Esophagus squamous epithelium (tissue), 5 donors: ENCODE data around the gene PLCZ1. TPM values are rescaled to one million over a fixed set of nuclear protein-coding genes. Genes with fewer than 3 reads are reported as not detected.

Experiments
- DNase-seq: peaks from one replicate; lab custom pipeline; 2025; lab: John Stamatoyannopoulos, UW
- H3K27ac ChIP-seq, 4 donors: fragments of 200-600 bp; sonication (generic); one replicate each; pipeline ENCODE4 v1.5.1; 2016 to 2019; ENCODE audit warnings: mild to moderate bottlenecking in 1 of 4
- H3K27me3 ChIP-seq, 4 donors: fragments of 200-600 bp; sonication (generic); 1 replicate in 3 of 4; 2 replicates in 1 of 4; pipeline versions ENCODE4 v1.5.1 to v1.6.0; 2017 to 2021; ENCODE audit warnings: antibody characterized with exemption in 1 of 4
- H3K36me3 ChIP-seq, 3 donors: fragments of 200-600 bp; sonication (generic); one replicate each; pipeline ENCODE4 v1.5.1; 2016 to 2019
- H3K4me1 ChIP-seq, 3 donors: fragments of 200-600 bp; sonication (generic); one replicate each; pipeline ENCODE4 v1.5.1; 2017 to 2019
- H3K4me3 ChIP-seq, 4 donors: fragments of 200-600 bp; sonication (generic); 1 replicate in 3 of 4; 2 replicates in 1 of 4; pipeline ENCODE4 v1.5.1; 2016 to 2019; ENCODE audit warnings: mild to moderate bottlenecking in 2 of 4, moderate library complexity in 1 of 4
- H3K9me3 ChIP-seq, 3 donors: fragments of 200-600 bp; sonication (generic); one replicate each; pipeline ENCODE4 v1.5.1; 2016 to 2019
- POLR2A ChIP-seq, 4 donors: fragments of 450-650 bp; IDR thresholded peaks; one replicate each; pipeline ENCODE4 v1.6.1; 2017; ENCODE audit warnings: antibody characterized with exemption in 4 of 4, mild to moderate bottlenecking in 4 of 4, moderate library complexity in 3 of 4
- WGBS, 2 donors: methylation state at CpG; one replicate each; pipeline ENCODE4 v1.1.5; 2018; 5-methylcytosine and 5-hydroxymethylcytosine counted together
- intact Hi-C: fragments of 100-400 bp; cut with DNase I; formaldehyde crosslinking; loops from one replicate; pipeline ENCODE4 v1.15.0; 2022
- total RNA-seq, 4 donors: library from RNA; depleted of rRNA; stranded (reverse); fragments of >200 nt; gene quantifications; one replicate each; pipeline ENCODE4 v1.1.0, GENCODE V29; 2016
- TF ChIP-seq, protein P1 (sequence below), 6 experiments: fragments of 450-650 bp in 4 of 6; fragments of 200-600 bp in 2 of 6; sonication (generic) in 2 of 6; IDR thresholded peaks; one replicate each; pipeline ENCODE4 v1.5.1; 2016 to 2019; ENCODE audit warnings: antibody characterized with exemption in 6 of 6, mild to moderate bottlenecking in 4 of 6, moderate library complexity in 4 of 6
- donor health status: DM: yes; HTN: yes; CAD: no.

The PLCZ1 gene
- total RNA-seq, 4 donors from 2014 or later, result not detected

DNA sequence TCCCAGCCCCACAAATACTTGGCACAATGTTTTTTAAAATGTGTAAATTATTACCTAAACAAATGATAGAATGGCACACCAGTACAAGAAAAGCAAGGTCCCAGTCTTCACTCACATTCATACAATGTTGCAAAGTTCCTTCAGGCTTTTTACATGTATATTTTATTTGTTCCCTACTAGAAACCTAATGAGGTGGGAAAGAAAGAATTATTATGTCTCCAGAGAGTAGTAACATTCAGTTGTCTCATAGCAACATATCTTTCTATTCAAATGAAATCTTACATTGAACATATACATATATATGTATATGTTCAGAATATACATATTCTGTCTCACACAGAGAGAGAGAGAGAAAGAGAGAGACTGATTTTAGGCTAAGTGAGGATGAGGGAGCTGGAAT is 85.2 kb downstream of the PLCZ1 start:
- Histone ChIP-seq H3K4me1 (no peaks in the 10 kb centered on the region), H3K9me3 (no peaks in the 10 kb centered on the region), H3K36me3 (no peaks in the 10 kb centered on the region), H3K4me3 (no peak overlapping the region), H3K27ac (no peak overlapping the region), H3K27me3 (no peaks in the 10 kb centered on the region)
- intact Hi-C loops, result no loop called here
- no peak for DNase-seq
- TF ChIP-seq, protein P1, sequence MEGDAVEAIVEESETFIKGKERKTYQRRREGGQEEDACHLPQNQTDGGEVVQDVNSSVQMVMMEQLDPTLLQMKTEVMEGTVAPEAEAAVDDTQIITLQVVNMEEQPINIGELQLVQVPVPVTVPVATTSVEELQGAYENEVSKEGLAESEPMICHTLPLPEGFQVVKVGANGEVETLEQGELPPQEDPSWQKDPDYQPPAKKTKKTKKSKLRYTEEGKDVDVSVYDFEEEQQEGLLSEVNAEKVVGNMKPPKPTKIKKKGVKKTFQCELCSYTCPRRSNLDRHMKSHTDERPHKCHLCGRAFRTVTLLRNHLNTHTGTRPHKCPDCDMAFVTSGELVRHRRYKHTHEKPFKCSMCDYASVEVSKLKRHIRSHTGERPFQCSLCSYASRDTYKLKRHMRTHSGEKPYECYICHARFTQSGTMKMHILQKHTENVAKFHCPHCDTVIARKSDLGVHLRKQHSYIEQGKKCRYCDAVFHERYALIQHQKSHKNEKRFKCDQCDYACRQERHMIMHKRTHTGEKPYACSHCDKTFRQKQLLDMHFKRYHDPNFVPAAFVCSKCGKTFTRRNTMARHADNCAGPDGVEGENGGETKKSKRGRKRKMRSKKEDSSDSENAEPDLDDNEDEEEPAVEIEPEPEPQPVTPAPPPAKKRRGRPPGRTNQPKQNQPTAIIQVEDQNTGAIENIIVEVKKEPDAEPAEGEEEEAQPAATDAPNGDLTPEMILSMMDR (IDR thresholded peaks at IDR 0.05), result no peak
- no peak for TF ChIP-seq POLR2A (IDR thresholded peaks at IDR 0.05)

- WGBS, 2 donors, result 90% methylated on average over 2 of the region's 2 CpGs
- no peaks in the 10 kb centered on the region for H3K9me3 ChIP-seq
- intact Hi-C loops, result no loop called here
These were observed 86.3 kb downstream of the PLCZ1 start for GRCh38 chr12:18651525-18651924.

DNA sequence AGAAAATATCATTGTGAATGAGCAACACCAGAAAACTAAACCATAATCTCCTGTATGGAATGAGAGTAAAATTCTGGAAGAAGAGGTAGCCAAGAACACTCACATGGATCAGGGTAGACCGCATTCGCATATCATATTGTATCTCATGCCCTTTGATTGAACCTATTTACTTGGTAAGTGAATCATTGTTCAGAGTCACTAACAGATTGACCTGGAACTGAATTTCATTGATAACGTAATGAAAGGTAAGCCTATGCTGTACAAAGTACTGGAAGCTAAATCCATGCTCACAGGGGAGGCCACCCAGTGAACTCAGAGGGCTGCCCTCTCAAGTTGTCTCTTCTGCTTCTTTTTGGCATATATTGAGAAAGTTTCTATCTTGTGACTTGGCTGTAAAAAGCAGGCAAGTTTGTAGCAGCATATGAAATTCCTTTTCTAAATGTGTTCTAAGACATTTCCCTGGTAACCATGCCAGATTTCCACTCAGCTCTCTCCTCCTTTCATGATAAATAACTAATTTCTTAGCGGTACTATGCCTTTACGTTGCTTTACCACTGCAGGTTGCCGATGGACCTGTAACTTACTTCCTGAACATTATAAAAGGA is 91.4 kb downstream of the PLCZ1 start:
- Histone ChIP-seq H3K27me3 (no peaks in the 10 kb centered on the region), H3K4me1 (no peaks in the 10 kb centered on the region), H3K9me3 (no peaks in the 10 kb centered on the region), H3K36me3 (no peaks in the 10 kb centered on the region), H3K27ac (no peak overlapping the region), H3K4me3 (no peak overlapping the region)
- intact Hi-C loops, result no loop called here
- no peak for TF ChIP-seq POLR2A (IDR thresholded peaks at IDR 0.05)
- TF ChIP-seq, protein P1 (IDR thresholded peaks at IDR 0.05), result no peak
- DNase-seq, result no peak
- 77 to 94% methylated on average over 6 of the region's 6 CpGs for WGBS, 2 donors

More at GRCh38 chr12:18651525-18651924, 86.3 kb downstream of the PLCZ1 start:
- TF ChIP-seq POLR2A (IDR thresholded peaks at IDR 0.05), result no peak
- TF ChIP-seq, protein P1 (IDR thresholded peaks at IDR 0.05), result no peak
- Histone ChIP-seq H3K27ac (no peak overlapping the region), H3K4me1 (no peaks in the 10 kb centered on the region), H3K36me3 (no peaks in the 10 kb centered on the region), H3K4me3 (no peak overlapping the region), H3K27me3 (no peaks in the 10 kb centered on the region)
- DNase-seq, result no peak

DNA sequence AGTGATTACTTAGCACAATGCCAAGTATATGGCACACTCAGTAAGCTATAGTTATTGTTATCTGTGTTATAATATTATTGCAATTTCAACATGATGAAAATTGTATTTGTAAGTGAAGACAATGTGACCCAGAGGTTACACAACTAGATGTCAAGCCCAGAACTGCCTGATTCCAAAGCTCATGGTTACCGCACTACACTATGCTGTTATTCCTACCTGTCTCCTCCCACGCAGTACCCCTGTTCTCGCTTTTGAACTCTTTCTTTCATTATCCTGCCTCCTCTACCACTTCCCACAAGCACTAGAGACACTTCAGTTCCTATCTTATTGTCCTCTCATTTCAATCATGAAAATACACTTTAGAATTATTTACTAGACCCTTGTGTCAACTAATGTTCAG is 93.2 kb downstream of the PLCZ1 start:
- intact Hi-C loops, result no loop called here
- Histone ChIP-seq H3K27me3 (no peaks in the 10 kb centered on the region), H3K36me3 (no peaks in the 10 kb centered on the region), H3K27ac (no peak overlapping the region), H3K4me1 (no peaks in the 10 kb centered on the region), H3K4me3 (no peak overlapping the region), H3K9me3 (no peaks in the 10 kb centered on the region)
- 89 to 99% methylated on average over 3 of the region's 3 CpGs for WGBS, 2 donors
- TF ChIP-seq POLR2A (IDR thresholded peaks at IDR 0.05), result no peak
- TF ChIP-seq, protein P1 (IDR thresholded peaks at IDR 0.05), result no peak
- no peak for DNase-seq

DNA sequence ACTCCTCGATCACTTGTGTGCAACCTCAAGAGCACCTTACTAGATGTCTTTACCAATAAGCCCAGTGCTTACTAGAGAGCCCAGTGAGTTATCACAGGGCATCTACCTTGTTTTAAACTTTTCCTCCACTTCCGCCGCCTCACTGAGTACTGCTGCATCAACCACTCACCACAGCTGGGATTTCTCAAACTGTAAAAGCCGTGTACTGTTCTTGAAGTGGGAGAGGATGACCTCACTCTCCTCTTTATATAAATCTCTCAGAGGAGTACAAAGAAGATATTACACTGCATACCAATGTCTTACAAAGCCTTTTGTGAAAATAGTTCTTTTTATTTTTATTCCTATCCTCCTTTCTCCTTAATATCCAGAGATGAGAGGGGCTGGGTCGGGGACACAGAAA is 94.1 kb downstream of the PLCZ1 start:
- H3K4me3 ChIP-seq, result no peak overlapping the region
- H3K4me1 ChIP-seq, result no peaks in the 10 kb centered on the region
- H3K36me3 ChIP-seq, result no peaks in the 10 kb centered on the region
- no peak for DNase-seq
- intact Hi-C loops, result no loop called here
- no peak overlapping the region for H3K27ac ChIP-seq
- whole genome bisulfite sequencing, 2 donors, result 46 to 66% methylated on average over 5 of the region's 5 CpGs
- H3K9me3 ChIP-seq, result no peaks in the 10 kb centered on the region
- no peak for TF ChIP-seq POLR2A (IDR thresholded peaks at IDR 0.05)
- TF ChIP-seq, protein P1 (IDR thresholded peaks at IDR 0.05), result no peak
- H3K27me3 ChIP-seq, result no peaks in the 10 kb centered on the region
